GM21367 (cell line): ENCODE measurements around the gene QSOX2.

Source experiments
- ATAC-seq: cut with Tn5 transposase; IDR thresholded peaks from one replicate; pipeline ENCODE4 v1.9.1; 2021; ENCODE audit not compliant: unreplicated experiment

QSOX2 gene

GRCh38 chr9:136178061-136178772 is 67.4 kb downstream of the QSOX2 start:
- ATAC-seq: no peak

GRCh38 chr9:136177224-136177623 is 68.4 kb downstream of the QSOX2 start:
- ATAC-seq: no peak

DNA sequence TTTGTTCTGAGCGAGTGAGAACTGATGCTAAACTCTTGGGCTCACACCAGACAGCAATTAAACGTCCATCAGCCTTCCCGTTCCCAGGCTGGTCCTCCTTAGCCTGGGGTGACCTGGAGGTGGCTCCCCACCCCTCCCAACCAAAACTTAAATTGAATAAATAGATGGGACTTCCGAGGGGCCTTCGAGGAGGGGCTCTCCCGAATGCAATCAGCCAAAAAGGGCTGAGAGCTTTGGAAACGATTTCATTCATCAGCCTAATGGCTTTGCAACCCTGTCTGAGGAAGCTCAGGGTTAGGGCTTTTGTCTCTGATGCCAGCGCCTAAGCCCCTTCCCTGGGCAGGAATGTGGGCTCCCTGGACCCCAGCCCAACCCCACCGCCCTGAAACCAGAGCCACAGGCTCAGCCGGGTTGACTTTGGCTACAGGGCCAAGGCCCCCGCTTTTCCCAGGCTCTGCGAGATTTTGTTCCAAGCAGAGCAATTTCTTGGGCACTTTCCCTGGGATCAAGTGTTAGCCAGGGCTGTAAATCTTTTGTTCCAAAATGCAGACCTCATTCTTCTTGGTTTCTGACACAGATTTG is 69.9 kb downstream of the QSOX2 start:
- no peak for ATAC-seq

DNA sequence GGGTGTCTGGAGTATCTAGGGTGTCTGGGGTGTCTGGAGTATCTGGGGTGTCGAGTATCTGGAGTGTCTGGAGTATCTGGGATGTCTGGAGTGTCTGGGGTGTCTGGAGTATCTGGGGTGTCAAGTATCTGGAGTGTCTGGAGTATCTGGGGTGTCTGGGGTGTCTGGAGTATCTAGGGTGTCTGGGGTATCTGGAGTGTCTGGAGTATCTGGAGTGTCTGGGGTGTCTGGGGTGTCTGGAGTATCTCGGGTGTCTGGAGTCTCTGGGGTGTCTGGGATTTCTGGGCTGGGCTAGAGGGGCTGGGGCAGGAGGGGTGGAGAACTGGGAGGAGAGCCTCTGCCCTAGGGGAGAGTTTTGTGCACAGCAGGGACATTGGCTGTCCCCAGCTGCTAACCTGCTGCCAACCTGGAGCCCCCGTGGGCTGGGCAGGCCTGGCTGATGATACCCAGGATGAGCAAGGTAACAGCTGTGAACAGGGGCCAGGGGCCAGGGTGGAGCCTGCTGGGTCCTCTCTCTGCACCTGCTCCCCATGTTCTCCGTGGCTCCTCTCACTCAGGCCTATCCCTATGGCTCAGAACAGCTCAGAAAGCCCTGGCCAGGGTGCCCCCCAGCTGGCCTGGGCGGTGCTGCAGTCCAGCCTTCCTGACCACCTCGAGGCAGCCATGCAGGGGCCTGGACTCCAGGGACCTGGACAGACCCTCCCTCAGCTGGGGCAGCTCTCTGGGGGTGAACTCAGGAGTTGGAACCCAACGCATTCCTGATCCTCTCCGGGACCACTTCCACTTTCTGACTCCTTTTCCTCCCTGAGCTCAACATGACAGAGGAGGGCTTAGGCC is 70.6 kb downstream of the QSOX2 start:
- ATAC-seq: no peak

DNA sequence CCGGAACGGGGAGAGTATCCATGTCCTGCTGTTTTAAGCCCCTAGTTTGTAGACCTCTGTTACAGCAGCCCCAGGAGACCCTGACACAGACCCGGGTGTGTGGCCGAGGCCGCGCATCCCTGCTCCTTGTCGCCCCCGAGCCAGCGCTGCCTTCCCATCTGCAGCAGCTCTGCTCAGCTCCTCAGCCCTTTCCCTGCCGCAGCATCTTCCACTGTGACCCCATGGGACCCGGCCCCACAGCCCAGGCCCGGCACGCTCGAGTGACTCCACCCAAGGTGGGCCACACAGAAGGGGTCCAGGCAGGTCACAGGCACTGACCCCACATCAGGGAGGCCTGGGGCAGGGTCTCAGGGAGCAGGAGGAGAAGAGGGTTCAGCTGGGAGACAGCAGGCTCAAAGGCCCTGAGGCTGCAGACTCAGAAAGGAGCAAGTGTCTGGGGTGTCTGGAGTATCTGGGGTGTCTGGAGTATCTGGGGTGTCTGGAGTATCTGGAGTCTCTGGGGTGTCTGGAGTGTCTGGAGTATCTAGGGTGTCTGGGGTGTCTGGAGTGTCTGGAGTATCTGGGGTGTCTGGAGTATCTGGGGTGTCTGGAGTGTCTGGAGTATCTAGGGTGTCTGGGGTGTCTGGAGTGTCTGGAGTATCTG is 71.8 kb downstream of the QSOX2 start:
- ATAC-seq: no peak

DNA sequence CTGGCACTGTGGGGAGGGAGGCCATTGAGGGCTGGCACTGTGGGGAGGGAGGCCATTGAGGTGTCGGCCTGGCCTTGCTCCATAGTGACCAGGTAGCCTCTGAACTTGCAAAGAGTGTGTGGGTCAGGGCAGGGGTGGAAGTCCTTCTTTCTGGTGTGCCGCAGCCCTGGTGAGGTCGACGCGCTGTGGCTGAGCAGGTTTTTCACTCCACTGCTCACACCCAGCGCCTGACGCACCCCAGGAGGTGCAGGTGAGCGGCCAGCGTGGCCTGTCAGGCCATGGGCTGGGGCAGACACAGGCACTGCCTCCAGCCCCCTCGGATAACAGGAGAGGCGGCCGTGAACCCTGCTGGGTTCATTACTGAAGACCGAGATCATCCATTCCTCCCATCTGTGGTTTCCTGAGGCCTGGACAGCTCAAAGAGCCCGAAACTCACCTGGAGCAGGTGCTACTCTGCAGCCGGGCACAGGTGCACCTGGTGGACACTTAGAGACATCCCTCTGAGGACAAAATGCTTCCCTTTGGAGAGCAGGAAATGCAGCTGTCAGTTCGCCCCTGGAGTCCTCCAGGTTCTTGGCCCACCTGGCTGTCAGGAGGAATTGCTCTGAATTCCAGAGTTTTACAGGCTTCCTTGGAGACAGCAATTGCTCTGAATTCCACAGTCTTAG is 73.1 kb downstream of the QSOX2 start:
- no peak for ATAC-seq

DNA sequence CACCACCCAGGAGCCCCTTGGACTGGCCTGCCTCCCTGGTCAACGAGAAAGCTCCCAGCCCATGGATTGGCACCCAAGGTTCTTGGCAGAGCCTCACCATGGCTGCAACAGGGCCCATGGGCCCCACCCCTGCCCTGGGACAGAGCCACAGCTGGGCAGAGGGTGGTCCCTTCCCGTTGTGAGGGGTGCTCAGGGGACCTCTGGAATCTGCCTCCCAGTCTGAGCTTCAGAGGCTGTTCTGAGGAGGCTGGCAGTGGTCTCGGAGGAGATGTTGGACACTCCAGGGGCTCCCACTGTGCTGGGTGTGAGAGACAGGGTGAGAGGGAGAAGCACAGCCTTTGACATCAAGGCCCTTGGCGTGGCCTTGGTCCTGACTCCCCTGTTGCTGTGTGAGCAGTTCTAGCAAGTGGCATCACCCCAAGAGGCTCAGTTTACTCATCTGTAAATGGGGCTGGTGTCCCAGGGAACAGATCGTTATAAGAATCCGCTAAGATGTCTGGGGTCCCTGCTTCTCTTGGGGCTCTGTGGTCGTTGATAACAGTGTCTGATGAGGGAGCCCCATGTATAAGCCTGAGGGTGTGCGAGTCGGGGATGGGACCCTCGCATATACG is 73.7 kb downstream of the QSOX2 start:
- ATAC-seq: no peak

- no peak for ATAC-seq
These were observed 74.4 kb downstream of the QSOX2 start for GRCh38 chr9:136171009-136171800.

GRCh38 chr9:136170006-136170901 is 75.4 kb downstream of the QSOX2 start:
- ATAC-seq: no peak

GRCh38 chr9:136169495-136169894 is 76.1 kb downstream of the QSOX2 start:
- ATAC-seq: no peak

DNA sequence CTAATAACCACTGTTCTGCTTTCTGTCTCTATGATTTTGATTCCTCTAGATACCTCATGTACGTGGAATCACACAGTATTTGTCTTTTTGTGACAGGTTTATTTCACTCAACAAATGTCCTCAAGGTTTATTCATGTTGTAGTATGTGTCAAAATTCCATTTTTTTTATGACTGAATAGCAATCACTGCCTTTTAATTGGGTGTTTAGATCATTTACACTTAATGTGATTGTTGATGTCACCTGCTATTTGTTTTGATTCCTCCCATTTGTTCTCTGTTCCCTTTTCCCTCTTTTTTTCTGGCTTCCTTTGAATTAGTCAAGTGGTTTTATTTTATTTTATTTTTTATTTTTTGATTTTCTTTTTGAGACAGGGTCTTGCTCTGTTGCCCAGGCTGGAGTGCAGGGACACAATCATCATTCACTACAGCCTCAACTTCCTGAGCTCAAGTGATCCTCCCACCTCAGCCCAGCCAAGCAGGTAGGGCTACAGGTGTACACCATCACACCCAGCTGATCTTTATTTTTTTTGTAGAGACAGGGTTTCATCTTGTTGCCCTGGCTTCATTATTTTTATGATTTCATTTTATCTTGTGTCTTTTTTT is 82.3 kb downstream of the QSOX2 start:
- no peak for ATAC-seq

GRCh38 chr9:136160995-136161610 is 84.5 kb downstream of the QSOX2 start:
- ATAC-seq: no peak

DNA sequence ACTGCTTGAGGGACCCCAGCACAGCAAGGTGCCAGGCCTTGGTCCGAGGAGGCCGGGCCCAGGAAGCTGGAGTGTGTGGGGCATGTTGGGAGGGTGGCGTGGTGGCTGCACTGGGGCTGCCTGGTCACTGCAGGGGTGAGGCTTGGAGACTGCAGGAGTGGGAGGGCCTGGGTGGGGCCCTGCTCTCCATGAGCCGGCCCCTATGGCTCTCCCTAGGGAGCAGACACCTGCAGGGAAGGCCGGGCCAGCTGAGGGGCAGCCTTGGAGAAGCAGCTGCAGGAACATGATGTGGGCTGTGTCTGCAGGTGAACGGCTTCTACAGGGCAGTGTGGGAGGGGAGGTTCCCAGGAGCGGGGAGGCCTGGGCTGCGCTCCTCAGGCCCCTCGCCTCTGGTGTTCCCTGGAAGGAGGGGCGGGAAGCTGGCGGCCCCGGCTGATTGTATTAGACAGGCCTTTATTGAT is 85.2 kb downstream of the QSOX2 start:
- no peak for ATAC-seq

DNA sequence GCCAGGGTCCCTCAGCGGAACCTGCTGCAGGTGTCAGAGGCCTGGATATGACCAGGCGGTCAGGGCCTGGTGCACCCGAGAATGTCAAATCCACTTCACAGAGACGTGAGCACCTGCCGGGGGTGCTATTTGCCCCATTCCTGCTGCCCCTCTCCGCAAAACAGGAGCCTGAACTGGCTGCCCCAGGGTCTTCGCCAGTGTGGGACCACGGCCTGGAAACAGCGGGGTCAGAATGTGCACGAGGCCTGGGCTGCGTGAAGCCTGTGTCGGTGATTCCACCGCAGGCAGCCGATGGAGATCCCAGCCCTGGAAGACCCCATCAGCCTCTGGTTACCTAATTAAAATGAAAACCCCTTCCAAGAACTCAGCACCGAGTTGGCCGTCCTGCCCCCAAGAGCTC is 85.8 kb downstream of the QSOX2 start:
- ATAC-seq: no peak

- no peak for ATAC-seq
These were observed 87.9 kb downstream of the QSOX2 start for GRCh38 chr9:136157477-136158265.
